ENCODE measurements around the gene KCNH8. TPM values are rescaled to one million over a fixed set of nuclear protein-coding genes. Genes with fewer than 3 reads are reported as not detected.

The KCNH8 gene
- total RNA-seq, 4 donors from 2014 or later, result 0.55 to 1.1 (median 1.00) TPM; not detected in 1

DNA sequence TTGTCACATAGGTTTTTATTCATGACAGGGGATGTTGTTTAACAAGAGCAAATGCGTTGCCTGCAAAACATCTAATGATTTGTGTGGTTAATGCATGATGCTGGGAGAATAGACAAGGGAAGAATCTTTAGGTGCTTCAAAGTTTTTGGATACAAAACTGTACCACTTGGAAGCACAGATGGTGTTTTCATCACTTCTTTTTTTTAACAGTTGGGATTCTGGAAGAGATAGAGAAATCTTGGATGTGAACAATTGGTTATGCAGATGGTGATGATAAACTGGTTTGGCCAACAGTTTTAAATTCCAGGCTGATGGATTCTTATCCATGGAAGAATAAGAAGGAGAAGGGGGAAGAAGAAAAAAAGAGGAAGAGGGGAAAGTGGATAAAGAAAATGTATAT, 379.4 kb downstream of the KCNH8 start:
- TF ChIP-seq POLR2AphosphoS5 (IDR thresholded peaks at IDR 0.05) (no peak), POLR2A (IDR thresholded peaks at IDR 0.05) (no peak)
- WGBS, 2 donors (ENCODE audit: low coverage in 1 of 2), result 84 to 100% methylated on average over 1 of the region's 1 CpG
- no peak for DNase-seq
- Histone ChIP-seq H3K4me3 (no peak overlapping the region), H3K9me3 (no peaks in the 10 kb centered on the region), H3K27ac (no peak overlapping the region), H3K36me3 (no peaks in the 10 kb centered on the region), H3K4me1 (no peaks in the 10 kb centered on the region), H3K27me3 (no peaks in the 10 kb centered on the region)
- intact Hi-C loops (cut with DNase I; ENCODE audit: low total_unique reads), result no loop called here
- in situ Hi-C loops (cut with MboI; ENCODE audit: low pct_ligation_motif_present in 1 of 4, low pct_unique_long_range_greater_than_20kb in 1 of 4, low sequenced_read_pairs in 3 of 4), result no loop called here

DNA sequence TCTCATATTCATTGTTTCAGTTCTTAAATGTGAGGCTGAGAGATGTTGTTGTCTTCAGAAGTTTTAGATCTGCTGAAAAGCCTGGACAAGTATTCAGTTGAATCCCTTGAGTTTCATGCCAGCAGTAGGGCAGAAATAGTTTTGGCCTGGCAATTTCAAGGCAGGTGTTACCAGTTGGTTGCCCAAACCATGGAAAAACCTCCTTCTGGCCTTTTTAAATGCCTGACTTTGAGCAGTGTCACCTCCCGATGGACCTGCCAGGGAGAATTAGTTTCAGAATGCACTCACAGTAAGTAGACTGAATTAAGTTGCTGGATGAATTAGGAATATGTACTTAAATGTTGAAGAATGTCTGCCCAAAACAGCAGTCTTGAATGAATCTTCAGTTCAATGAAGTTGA, 383.1 kb downstream of the KCNH8 start:
- Histone ChIP-seq H3K4me3 (no peak overlapping the region), H3K27ac (no peak overlapping the region), H3K4me1 (no peaks in the 10 kb centered on the region), H3K27me3 (no peaks in the 10 kb centered on the region), H3K36me3 (no peaks in the 10 kb centered on the region), H3K9me3 (no peaks in the 10 kb centered on the region)
- TF ChIP-seq, protein P1, sequence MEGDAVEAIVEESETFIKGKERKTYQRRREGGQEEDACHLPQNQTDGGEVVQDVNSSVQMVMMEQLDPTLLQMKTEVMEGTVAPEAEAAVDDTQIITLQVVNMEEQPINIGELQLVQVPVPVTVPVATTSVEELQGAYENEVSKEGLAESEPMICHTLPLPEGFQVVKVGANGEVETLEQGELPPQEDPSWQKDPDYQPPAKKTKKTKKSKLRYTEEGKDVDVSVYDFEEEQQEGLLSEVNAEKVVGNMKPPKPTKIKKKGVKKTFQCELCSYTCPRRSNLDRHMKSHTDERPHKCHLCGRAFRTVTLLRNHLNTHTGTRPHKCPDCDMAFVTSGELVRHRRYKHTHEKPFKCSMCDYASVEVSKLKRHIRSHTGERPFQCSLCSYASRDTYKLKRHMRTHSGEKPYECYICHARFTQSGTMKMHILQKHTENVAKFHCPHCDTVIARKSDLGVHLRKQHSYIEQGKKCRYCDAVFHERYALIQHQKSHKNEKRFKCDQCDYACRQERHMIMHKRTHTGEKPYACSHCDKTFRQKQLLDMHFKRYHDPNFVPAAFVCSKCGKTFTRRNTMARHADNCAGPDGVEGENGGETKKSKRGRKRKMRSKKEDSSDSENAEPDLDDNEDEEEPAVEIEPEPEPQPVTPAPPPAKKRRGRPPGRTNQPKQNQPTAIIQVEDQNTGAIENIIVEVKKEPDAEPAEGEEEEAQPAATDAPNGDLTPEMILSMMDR (IDR thresholded peaks at IDR 0.05), result no peak
- TF ChIP-seq POLR2A (IDR thresholded peaks at IDR 0.05), result no peak
- no peak for TF ChIP-seq EP300 (IDR thresholded peaks at IDR 0.05; ENCODE audit: low read depth)
- no peak for TF ChIP-seq POLR2AphosphoS5 (IDR thresholded peaks at IDR 0.05)
- in situ Hi-C loops (cut with MboI; ENCODE audit: low pct_ligation_motif_present in 1 of 4, low pct_unique_long_range_greater_than_20kb in 1 of 4, low sequenced_read_pairs in 3 of 4) (no loop called here), intact Hi-C loops (cut with DNase I; ENCODE audit: low total_unique reads) (no loop called here)
- 81 to 100% methylated on average over 1 of the region's 1 CpG for WGBS, 2 donors (ENCODE audit: low coverage in 1 of 2)
- no peak for DNase-seq

DNA sequence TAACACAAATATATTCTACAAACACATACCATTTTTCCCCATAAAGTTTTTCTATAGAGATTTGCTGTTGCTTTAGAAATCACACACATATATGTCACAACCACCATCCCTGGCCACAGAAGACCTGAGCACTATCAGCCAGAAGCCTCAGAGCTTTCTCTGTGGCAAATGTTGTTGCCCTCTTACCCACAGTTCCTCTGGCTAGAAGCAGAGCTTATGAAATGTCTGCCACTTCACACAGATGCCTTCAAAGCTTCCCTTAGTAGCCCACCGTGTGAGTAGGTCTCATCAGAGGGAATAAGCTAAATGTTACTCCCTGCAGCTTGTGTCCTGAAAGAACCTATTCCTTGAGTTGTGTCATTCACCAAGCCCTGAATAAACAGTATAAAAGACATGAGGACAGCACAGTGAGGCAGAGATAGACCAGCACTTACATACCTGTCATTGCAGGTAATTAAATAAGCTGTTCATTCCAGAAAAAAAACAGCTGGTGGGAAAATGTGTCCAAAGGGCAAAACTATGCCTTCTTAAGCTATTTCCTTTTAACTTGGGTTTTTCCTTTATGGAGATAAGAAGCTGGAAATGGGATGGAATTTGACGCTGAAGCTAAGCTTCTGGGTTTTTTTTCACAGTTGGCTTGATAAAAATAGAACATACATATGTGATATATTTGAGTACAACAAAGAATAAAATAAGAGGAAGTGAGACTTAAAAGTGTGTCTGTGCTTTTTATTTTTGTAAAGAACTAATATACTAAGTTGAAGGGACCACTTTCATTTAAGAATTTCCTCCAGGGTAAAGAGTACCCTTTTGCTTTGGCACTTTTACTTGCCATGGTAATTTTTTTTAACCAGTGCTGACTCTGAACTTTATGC, 391.4 kb downstream of the KCNH8 start:
- no peak overlapping the region for H3K4me3 ChIP-seq
- in situ Hi-C loops (cut with MboI; ENCODE audit: low pct_ligation_motif_present in 1 of 4, low pct_unique_long_range_greater_than_20kb in 1 of 4, low sequenced_read_pairs in 3 of 4) (no loop called here), intact Hi-C loops (cut with DNase I; ENCODE audit: low total_unique reads) (no loop called here)
- DNase-seq, result no peak
- WGBS, 2 donors (ENCODE audit: low coverage in 1 of 2), result 14 to 46% methylated on average over 1 to 2 of the region's 2 CpGs
- peaks cover 0 to 14% (median 0%) of the 10 kb centered on the region in 4 donors for H3K4me1 ChIP-seq
- no peaks in the 10 kb centered on the region for H3K9me3 ChIP-seq
- TF ChIP-seq POLR2AphosphoS5 (IDR thresholded peaks at IDR 0.05) (no peak), POLR2A (IDR thresholded peaks at IDR 0.05) (no peak), EP300 (IDR thresholded peaks at IDR 0.05; ENCODE audit: low read depth) (no peak)
- TF ChIP-seq, protein P1 (IDR thresholded peaks at IDR 0.05), result no peak
- H3K36me3 ChIP-seq, result no peaks in the 10 kb centered on the region
- peak overlapping the region in 1 of 4 donors; percentile 20 for H3K27ac ChIP-seq
- no peaks in the 10 kb centered on the region for H3K27me3 ChIP-seq

DNA sequence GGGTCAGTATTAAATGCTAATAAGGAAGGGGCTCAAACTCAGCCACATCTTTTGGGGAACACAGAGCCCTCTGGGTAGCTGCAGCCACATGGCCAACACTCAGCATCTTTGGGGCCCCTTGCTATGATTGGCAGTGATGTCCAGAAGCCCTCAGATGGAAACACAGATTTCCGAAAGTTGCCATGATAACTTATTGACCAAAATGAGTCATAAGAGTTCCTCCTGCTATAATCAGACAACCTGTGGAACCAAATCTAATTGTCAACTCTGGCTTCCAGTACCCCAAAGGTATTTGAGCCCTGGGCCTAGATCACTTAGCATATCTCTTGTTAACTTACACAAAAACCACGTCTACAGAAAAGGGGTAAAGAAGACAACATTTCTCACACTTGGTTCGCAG, 392.2 kb downstream of the KCNH8 start:
- 74 to 75% methylated on average over 2 to 3 of the region's 3 CpGs for WGBS, 2 donors (ENCODE audit: low coverage in 1 of 2)
- TF ChIP-seq, protein P1 (IDR thresholded peaks at IDR 0.05), result no peak
- no peak for TF ChIP-seq EP300 (IDR thresholded peaks at IDR 0.05; ENCODE audit: low read depth)
- TF ChIP-seq POLR2AphosphoS5 (IDR thresholded peaks at IDR 0.05), result no peak
- no peak for TF ChIP-seq POLR2A (IDR thresholded peaks at IDR 0.05)
- in situ Hi-C loops (cut with MboI; ENCODE audit: low pct_ligation_motif_present in 1 of 4, low pct_unique_long_range_greater_than_20kb in 1 of 4, low sequenced_read_pairs in 3 of 4) (no loop called here), intact Hi-C loops (cut with DNase I; ENCODE audit: low total_unique reads) (no loop called here)
- no peaks in the 10 kb centered on the region for H3K9me3 ChIP-seq
- H3K4me1 ChIP-seq, result peaks cover 0 to 14% (median 0%) of the 10 kb centered on the region in 4 donors
- no peaks in the 10 kb centered on the region for H3K27me3 ChIP-seq
- no peak overlapping the region for H3K27ac ChIP-seq
- no peak for DNase-seq
- no peak overlapping the region for H3K4me3 ChIP-seq
- no peaks in the 10 kb centered on the region for H3K36me3 ChIP-seq
